ENCODE measurements around the gene NPIPA3. TPM values are rescaled to one million over a fixed set of nuclear protein-coding genes. Genes with fewer than 3 reads are reported as not detected.
A peak's percentile ranks its signal among the peaks of the same experiment; 100 is the strongest.
"Not testable (repeated sequence)": the region's sequence is repeated elsewhere in the genome, so short reads cannot be mapped to it uniquely, and the experiment has no call there.

Gene NPIPA3
- polyA plus RNA-seq (2013): 2.3 TPM

GRCh38 chr16:14703156-14704011 is at the start of gene NPIPA3:
NPIPA3 (plus strand) TSS chr16:14703411; CDS start chr16:14708944, 5,533 bp downstream.
- no CpG with 5 or more reads among the region's 73 CpGs for WGBS (ENCODE audit: insufficient coverage)
- H3K9me3 ChIP-seq (ENCODE audit: control extremely low read depth in 1 of 5, control insufficient read depth in 4 of 5, insufficient read depth in 2 of 5, low read depth in 1 of 5, low read length in 4 of 5); H3K27me3 ChIP-seq (replicated peaks in 2 of 5; ENCODE audit: control insufficient read depth in 4 of 5, insufficient read depth in 5 of 5, low read length in 4 of 5); H3K4me3 ChIP-seq (ENCODE audit: control insufficient read depth in 1 of 7, extremely low read depth in 1 of 7, insufficient read depth in 4 of 7, low read depth in 2 of 7, low read length in 6 of 7); H3K27ac ChIP-seq (ENCODE audit: insufficient read depth in 1 of 2, low read depth in 1 of 2, low read length in 2 of 2, poor library complexity in 1 of 2, severe bottlenecking in 2 of 2); POLR2A ChIA-PET; CTCF ChIA-PET; H3K4me1 ChIP-seq (ENCODE audit: control extremely low read depth in 1 of 4, control insufficient read depth in 4 of 4, insufficient read depth in 4 of 4, low read length in 3 of 4); DNase-seq; H3K36me3 ChIP-seq (ENCODE audit: control insufficient read depth in 4 of 4, insufficient read depth in 4 of 4, low read length in 3 of 4): not testable (repeated sequence)

GRCh38 chr16:14658063-14658462 is 45.1 kb upstream of the NPIPA3 start:
- H3K27me3 ChIP-seq (replicated peaks in 2 of 5; ENCODE audit: control insufficient read depth in 4 of 5, insufficient read depth in 5 of 5, low read length in 4 of 5): no peaks in the 10 kb centered on the region
- peaks cover 0 to 2% (median 0%) of the 10 kb centered on the region in 4 experiments for H3K4me1 ChIP-seq (ENCODE audit: control extremely low read depth in 1 of 4, control insufficient read depth in 4 of 4, insufficient read depth in 4 of 4, low read length in 3 of 4)
- H3K36me3 ChIP-seq (ENCODE audit: control insufficient read depth in 4 of 4, insufficient read depth in 4 of 4, low read length in 3 of 4): peaks cover 13 to 64% (median 31%) of the 10 kb centered on the region in 4 experiments
- 100% methylated on average over 1 of the region's 2 CpGs for WGBS (ENCODE audit: insufficient coverage)
- no peak overlapping the region for H3K4me3 ChIP-seq (ENCODE audit: control insufficient read depth in 1 of 7, extremely low read depth in 1 of 7, insufficient read depth in 4 of 7, low read depth in 2 of 7, low read length in 6 of 7)
- H3K27ac ChIP-seq (ENCODE audit: insufficient read depth in 1 of 2, low read depth in 1 of 2, low read length in 2 of 2, poor library complexity in 1 of 2, severe bottlenecking in 2 of 2): no peak overlapping the region
- DNase-seq: peak in 2 of 3 donors; percentile 8 to 19
- no peaks in the 10 kb centered on the region for H3K9me3 ChIP-seq (ENCODE audit: control extremely low read depth in 1 of 5, control insufficient read depth in 4 of 5, insufficient read depth in 2 of 5, low read depth in 1 of 5, low read length in 4 of 5)
- ChIA-PET CTCF (no interaction called here), POLR2A (no interaction called here)

- Histone ChIP-seq H3K27me3 (replicated peaks in 2 of 5; ENCODE audit: control insufficient read depth in 4 of 5, insufficient read depth in 5 of 5, low read length in 4 of 5) (no peaks in the 10 kb centered on the region), H3K36me3 (ENCODE audit: control insufficient read depth in 4 of 4, insufficient read depth in 4 of 4, low read length in 3 of 4) (peaks cover 20 to 57% (median 45%) of the 10 kb centered on the region in 4 experiments), H3K27ac (ENCODE audit: insufficient read depth in 1 of 2, low read depth in 1 of 2, low read length in 2 of 2, poor library complexity in 1 of 2, severe bottlenecking in 2 of 2) (peak overlapping the region in 1 of 2 experiments; percentile 1), H3K4me3 (ENCODE audit: control insufficient read depth in 1 of 7, extremely low read depth in 1 of 7, insufficient read depth in 4 of 7, low read depth in 2 of 7, low read length in 6 of 7) (no peak overlapping the region), H3K9me3 (ENCODE audit: control extremely low read depth in 1 of 5, control insufficient read depth in 4 of 5, insufficient read depth in 2 of 5, low read depth in 1 of 5, low read length in 4 of 5) (no peaks in the 10 kb centered on the region), H3K4me1 (ENCODE audit: control extremely low read depth in 1 of 4, control insufficient read depth in 4 of 4, insufficient read depth in 4 of 4, low read length in 3 of 4) (no peaks in the 10 kb centered on the region)
- no peak for DNase-seq
- POLR2A ChIA-PET: no interaction called here
- CTCF ChIA-PET: no interaction called here
- WGBS (ENCODE audit: insufficient coverage): 95% methylated on average over 14 of the region's 16 CpGs
Measured at GRCh38 chr16:14667347-14668266, 35.6 kb upstream of the NPIPA3 start.

GRCh38 chr16:14668556-14669223 is 34.5 kb upstream of the NPIPA3 start:
- WGBS (ENCODE audit: insufficient coverage): 100% methylated on average over 3 of the region's 7 CpGs
- no peak for DNase-seq
- Histone ChIP-seq H3K9me3 (ENCODE audit: control extremely low read depth in 1 of 5, control insufficient read depth in 4 of 5, insufficient read depth in 2 of 5, low read depth in 1 of 5, low read length in 4 of 5) (no peaks in the 10 kb centered on the region), H3K36me3 (ENCODE audit: control insufficient read depth in 4 of 4, insufficient read depth in 4 of 4, low read length in 3 of 4) (peaks cover 20 to 49% (median 39%) of the 10 kb centered on the region in 4 experiments), H3K4me1 (ENCODE audit: control extremely low read depth in 1 of 4, control insufficient read depth in 4 of 4, insufficient read depth in 4 of 4, low read length in 3 of 4) (no peaks in the 10 kb centered on the region), H3K4me3 (ENCODE audit: control insufficient read depth in 1 of 7, extremely low read depth in 1 of 7, insufficient read depth in 4 of 7, low read depth in 2 of 7, low read length in 6 of 7) (no peak overlapping the region), H3K27ac (ENCODE audit: insufficient read depth in 1 of 2, low read depth in 1 of 2, low read length in 2 of 2, poor library complexity in 1 of 2, severe bottlenecking in 2 of 2) (no peak overlapping the region), H3K27me3 (replicated peaks in 2 of 5; ENCODE audit: control insufficient read depth in 4 of 5, insufficient read depth in 5 of 5, low read length in 4 of 5) (no peaks in the 10 kb centered on the region)
- CTCF ChIA-PET: no interaction called here
- POLR2A ChIA-PET: interaction anchor here (0.7 kb wide), 1 partner anchor 27 kb away, joined by 4 read pairs; no protein-coding TSS in a partner anchor

GRCh38 chr16:14669776-14670175 is 33.4 kb upstream of the NPIPA3 start:
- no peak for DNase-seq

GRCh38 chr16:14672403-14672971 is 30.7 kb upstream of the NPIPA3 start:
- H3K27me3 ChIP-seq (replicated peaks in 2 of 5; ENCODE audit: control insufficient read depth in 4 of 5, insufficient read depth in 5 of 5, low read length in 4 of 5): no peaks in the 10 kb centered on the region
- H3K9me3 ChIP-seq (ENCODE audit: control extremely low read depth in 1 of 5, control insufficient read depth in 4 of 5, insufficient read depth in 2 of 5, low read depth in 1 of 5, low read length in 4 of 5): no peaks in the 10 kb centered on the region
- H3K4me1 ChIP-seq (ENCODE audit: control extremely low read depth in 1 of 4, control insufficient read depth in 4 of 4, insufficient read depth in 4 of 4, low read length in 3 of 4): no peaks in the 10 kb centered on the region
- POLR2A ChIA-PET: no interaction called here
- CTCF ChIA-PET: no interaction called here
- no peak overlapping the region for H3K4me3 ChIP-seq (ENCODE audit: control insufficient read depth in 1 of 7, extremely low read depth in 1 of 7, insufficient read depth in 4 of 7, low read depth in 2 of 7, low read length in 6 of 7)
- peaks cover 8 to 13% (median 11%) of the 10 kb centered on the region in 4 experiments for H3K36me3 ChIP-seq (ENCODE audit: control insufficient read depth in 4 of 4, insufficient read depth in 4 of 4, low read length in 3 of 4)
- no peak overlapping the region for H3K27ac ChIP-seq (ENCODE audit: insufficient read depth in 1 of 2, low read depth in 1 of 2, low read length in 2 of 2, poor library complexity in 1 of 2, severe bottlenecking in 2 of 2)
- 71% methylated on average over 5 of the region's 7 CpGs for WGBS (ENCODE audit: insufficient coverage)
- DNase-seq: no peak

More at GRCh38 chr16:14669776-14670175, 33.4 kb upstream of the NPIPA3 start:
- H3K4me1 ChIP-seq (ENCODE audit: control extremely low read depth in 1 of 4, control insufficient read depth in 4 of 4, insufficient read depth in 4 of 4, low read length in 3 of 4): no peaks in the 10 kb centered on the region
- ChIA-PET POLR2A (no interaction called here), CTCF (no interaction called here)
- WGBS (ENCODE audit: insufficient coverage): no CpG with 5 or more reads among the region's 4 CpGs
- no peak overlapping the region for H3K4me3 ChIP-seq (ENCODE audit: control insufficient read depth in 1 of 7, extremely low read depth in 1 of 7, insufficient read depth in 4 of 7, low read depth in 2 of 7, low read length in 6 of 7)
- peaks cover 20 to 38% (median 29%) of the 10 kb centered on the region in 4 experiments for H3K36me3 ChIP-seq (ENCODE audit: control insufficient read depth in 4 of 4, insufficient read depth in 4 of 4, low read length in 3 of 4)
- H3K9me3 ChIP-seq (ENCODE audit: control extremely low read depth in 1 of 5, control insufficient read depth in 4 of 5, insufficient read depth in 2 of 5, low read depth in 1 of 5, low read length in 4 of 5): no peaks in the 10 kb centered on the region
- H3K27ac ChIP-seq (ENCODE audit: insufficient read depth in 1 of 2, low read depth in 1 of 2, low read length in 2 of 2, poor library complexity in 1 of 2, severe bottlenecking in 2 of 2): no peak overlapping the region
- H3K27me3 ChIP-seq (replicated peaks in 2 of 5; ENCODE audit: control insufficient read depth in 4 of 5, insufficient read depth in 5 of 5, low read length in 4 of 5): no peaks in the 10 kb centered on the region

Data from common myeloid progenitor, CD34-positive (primary cell).